ENCODE results near the gene ARPC5. TPM values are rescaled to one million over a fixed set of nuclear protein-coding genes. Genes with fewer than 3 reads are reported as not detected.
"Not testable (repeated sequence)": the region's sequence is repeated elsewhere in the genome, so short reads cannot be mapped to it uniquely, and the experiment has no call there.

The ARPC5 gene
- total and polyA plus RNA-seq, 10 of the 15 experiments (the other 5 are each of a cell fraction or from before 2014, with no cell fraction given), result 238 to 784 (median 309) TPM

- intact Hi-C loops (cut with micrococcal nuclease; ENCODE audit: unreplicated experiment); BruUV-seq (replicated peaks); RAD21 ChIA-PET (ENCODE audit: unreplicated experiment): not testable (repeated sequence)
Measured at GRCh38 chr1:183618202-183618601, 17.4 kb downstream of the ARPC5 start.

GRCh38 chr1:183612975-183613374 lies 22.6 kb downstream of the ARPC5 start:
- FAIRE-seq; BruUV-seq (replicated peaks); H3K4me2 ChIP-seq (ENCODE audit: control insufficient read depth, insufficient read depth); H4K20me1 ChIP-seq (ENCODE audit: control insufficient read depth, insufficient read depth); RAD21 ChIA-PET (ENCODE audit: unreplicated experiment); intact Hi-C loops (cut with micrococcal nuclease; ENCODE audit: unreplicated experiment); H3K79me2 ChIP-seq (ENCODE audit: control insufficient read depth, insufficient read depth, low read length); H3K4me3 ChIP-seq; DNase-seq (ENCODE audit: low read depth, low spot score); POLR2A ChIA-PET; H3K27ac ChIP-seq (ENCODE audit: control insufficient read depth, insufficient read depth); in situ Hi-C loops (cut with MboI); ATAC-seq; H3K9me3 ChIP-seq (replicated peaks; ENCODE audit: control insufficient read depth, insufficient read depth, low read length); H3K9ac ChIP-seq (ENCODE audit: control insufficient read depth, insufficient read depth, low read length); H3K36me3 ChIP-seq (ENCODE audit: control insufficient read depth in 2 of 2, insufficient read depth in 2 of 2, low read length in 1 of 2); H2AFZ ChIP-seq (ENCODE audit: control insufficient read depth, low read depth, low read length); H3K27me3 ChIP-seq (replicated peaks in 1 of 2; ENCODE audit: control insufficient read depth in 2 of 2, insufficient read depth in 2 of 2, low read length in 1 of 2): not testable (repeated sequence)
- WGBS (ENCODE audit: insufficient coverage, insufficient replicate concordance, low lambda C conversion rate, missing lambda C conversion rate), result 67% methylated on average over 1 of the region's 3 CpGs
- peaks cover 16% of the 10 kb centered on the region for H3K4me1 ChIP-seq (ENCODE audit: control insufficient read depth, insufficient read depth, low read length)
- SMC1A ChIA-PET (ENCODE audit: uncharacterized antibody, unreplicated experiment), result interaction anchor here (0.5 kb wide), 1 partner anchor 105 kb away, joined by 4 read pairs; no protein-coding TSS in a partner anchor
- CTCF ChIA-PET, result interaction anchor here (1.0 kb wide), 2 partner anchors 10 to 144 kb away, joined by 4 read pairs; no protein-coding TSS in a partner anchor

More at GRCh38 chr1:183618202-183618601, 17.4 kb downstream of the ARPC5 start:
- CTCF ChIA-PET, result interaction anchor here (1.1 kb wide), 1 partner anchor 9 kb away, joined by 3 read pairs; no protein-coding TSS in a partner anchor
- H3K9ac ChIP-seq (ENCODE audit: control insufficient read depth, insufficient read depth, low read length); H3K4me1 ChIP-seq (ENCODE audit: control insufficient read depth, insufficient read depth, low read length); FAIRE-seq; H4K20me1 ChIP-seq (ENCODE audit: control insufficient read depth, insufficient read depth); SMC1A ChIA-PET (ENCODE audit: uncharacterized antibody, unreplicated experiment); H3K27ac ChIP-seq (ENCODE audit: control insufficient read depth, insufficient read depth); DNase-seq (ENCODE audit: low read depth, low spot score); POLR2A ChIA-PET; H3K4me3 ChIP-seq; ATAC-seq; H3K79me2 ChIP-seq (ENCODE audit: control insufficient read depth, insufficient read depth, low read length); H3K36me3 ChIP-seq (ENCODE audit: control insufficient read depth in 2 of 2, insufficient read depth in 2 of 2, low read length in 1 of 2); H2AFZ ChIP-seq (ENCODE audit: control insufficient read depth, low read depth, low read length); H3K27me3 ChIP-seq (replicated peaks in 1 of 2; ENCODE audit: control insufficient read depth in 2 of 2, insufficient read depth in 2 of 2, low read length in 1 of 2); H3K4me2 ChIP-seq (ENCODE audit: control insufficient read depth, insufficient read depth); in situ Hi-C loops (cut with MboI); H3K9me3 ChIP-seq (replicated peaks; ENCODE audit: control insufficient read depth, insufficient read depth, low read length): not testable (repeated sequence)
- WGBS (ENCODE audit: insufficient coverage, insufficient replicate concordance, low lambda C conversion rate, missing lambda C conversion rate), result 39% methylated on average over 3 of the region's 5 CpGs

Data from GM12878 (cell line).